Immature natural killer cell (primary cell): ENCODE data around the gene ZNF630. TPM values are rescaled to one million over a fixed set of nuclear protein-coding genes. Genes with fewer than 3 reads are reported as not detected.
"Not testable (repeated sequence)": the region's sequence is repeated elsewhere in the genome, so short reads cannot be mapped to it uniquely, and the experiment has no call there.

Experiments used
- DNase-seq, 3 donors: peaks; one replicate each; pipeline ENCODE4 v3.0.0; 2022; ENCODE audit warnings: mixed read lengths in 1 of 3
- H3K27ac Mint-ChIP-seq, 6 donors: one replicate each; pipeline ENCODE4 v1.8.0; 2020; ENCODE audit warnings: mixed read lengths in 6 of 6, mild to moderate bottlenecking in 5 of 6, inconsistent platforms in 4 of 6, moderate library complexity in 3 of 6
- H3K27me3 Mint-ChIP-seq, 3 donors: one replicate each; pipeline ENCODE4 v1.8.0; 2020 to 2021; ENCODE audit warnings: low read depth in 3 of 3, mild to moderate bottlenecking in 3 of 3, mixed read lengths in 3 of 3, moderate library complexity in 3 of 3, inconsistent platforms in 1 of 3
- H3K36me3 Mint-ChIP-seq, 3 donors: one replicate each; pipeline ENCODE4 v1.8.0; 2020; ENCODE audit warnings: mixed read lengths in 3 of 3, inconsistent platforms in 2 of 3, mild to moderate bottlenecking in 2 of 3
- H3K4me1 Mint-ChIP-seq, 2 donors: one replicate each; pipeline ENCODE4 v1.8.0; 2020; ENCODE audit warnings: inconsistent platforms in 2 of 2, mild to moderate bottlenecking in 2 of 2, mixed read lengths in 2 of 2, moderate library complexity in 1 of 2
- H3K4me3 Mint-ChIP-seq, 5 donors: one replicate each; pipeline ENCODE4 v1.8.0; 2020; ENCODE audit warnings: mild to moderate bottlenecking in 5 of 5, mixed read lengths in 5 of 5, inconsistent platforms in 3 of 5, moderate library complexity in 3 of 5
- H3K9me3 Mint-ChIP-seq, 6 donors: one replicate each; pipeline ENCODE4 v1.8.0; 2020; ENCODE audit warnings: mild to moderate bottlenecking in 6 of 6, mixed read lengths in 6 of 6, inconsistent platforms in 4 of 6, moderate library complexity in 3 of 6
- polyA plus RNA-seq, 3 donors: library from polyadenylated mRNA; unstranded; fragments of 300-500 nt; fragmentation: Illumina TruSeq; gene quantifications; one replicate each; pipeline ENCODE4 v1.2.3, GENCODE V29; 2021

The ZNF630 gene
- polyA plus RNA-seq, 3 donors from 2014 or later: 1.1 to 2.2 (median 2.0) TPM

- H3K4me1 Mint-ChIP-seq: peaks cover 8 to 18% of the 10 kb centered on the region in 2 donors
- H3K9me3 Mint-ChIP-seq: no peaks in the 10 kb centered on the region
- DNase-seq: peak; percentile 83 to 86 (median 85)
- peaks cover 1 to 7% (median 5%) of the 10 kb centered on the region in 3 donors for H3K27me3 Mint-ChIP-seq
- H3K4me3 Mint-ChIP-seq: peak overlapping the region; percentile 85 to 97 (median 92)
- no peaks in the 10 kb centered on the region for H3K36me3 Mint-ChIP-seq
- peak overlapping the region; percentile 94 to 98 (median 96) for H3K27ac Mint-ChIP-seq
Measured at GRCh38 chrX:48021026-48021900, 50.2 kb downstream of the ZNF630 start.

GRCh38 chrX:48020472-48020871 lies 51.0 kb downstream of the ZNF630 start:
- H3K4me3 Mint-ChIP-seq: peak overlapping the region; percentile 78 to 97 (median 92)
- H3K9me3 Mint-ChIP-seq, H3K27me3 Mint-ChIP-seq, H3K36me3 Mint-ChIP-seq: not testable (repeated sequence)
- H3K27ac Mint-ChIP-seq: peak overlapping the region; percentile 46 to 96 (median 82)
- DNase-seq: peak in 1 of 3 donors; percentile 11
- peaks cover 8 to 18% of the 10 kb centered on the region in 2 donors for H3K4me1 Mint-ChIP-seq

GRCh38 chrX:48019892-48020291 lies 51.5 kb downstream of the ZNF630 start:
- Mint-ChIP-seq H3K27ac (peak overlapping the region in 1 of 6 donors; percentile 96), H3K4me3 (peak overlapping the region in 1 of 5 donors; percentile 97), H3K4me1 (peaks cover 8 to 18% of the 10 kb centered on the region in 2 donors)
- H3K9me3 Mint-ChIP-seq, H3K36me3 Mint-ChIP-seq, DNase-seq, H3K27me3 Mint-ChIP-seq: not testable (repeated sequence)

GRCh38 chrX:48016583-48017310 lies 54.7 kb downstream of the ZNF630 start:
- H3K9me3 Mint-ChIP-seq, H3K36me3 Mint-ChIP-seq, H3K27me3 Mint-ChIP-seq, DNase-seq, H3K4me3 Mint-ChIP-seq, H3K27ac Mint-ChIP-seq: not testable (repeated sequence)
- H3K4me1 Mint-ChIP-seq: peaks cover 8 to 16% of the 10 kb centered on the region in 2 donors

- not testable (repeated sequence) for DNase-seq, H3K27ac Mint-ChIP-seq, H3K36me3 Mint-ChIP-seq, H3K27me3 Mint-ChIP-seq, H3K4me3 Mint-ChIP-seq, H3K4me1 Mint-ChIP-seq, H3K9me3 Mint-ChIP-seq
Measured at GRCh38 chrX:48009445-48009960, 61.9 kb downstream of the ZNF630 start.

Other genes with a start within 250 kb of the ZNF630 start
- 1 to 10 TPM; 7.0 to 8.6 (median 7.6) TPM for gene ZNF81, start 234.7 kb downstream of the ZNF630 start, polyA plus RNA-seq
- 1 to 10 TPM in 2 of 3 donors, not detected in 1; 1.9 to 5.3 TPM for gene ZNF182, start 67.7 kb downstream of the ZNF630 start, polyA plus RNA-seq
- not detected for gene SPACA5, start 64.7 kb downstream of the ZNF630 start, polyA plus RNA-seq
- not detected for gene SPACA5B, start 59.0 kb upstream of the ZNF630 start, polyA plus RNA-seq
- gene SSX5, start 125.2 kb upstream of the ZNF630 start, polyA plus RNA-seq: not detected
- gene SSX1, start 183.8 kb upstream of the ZNF630 start, polyA plus RNA-seq: not detected